Mammary epithelial cell (primary cell): Measurements from ENCODE around the gene RETREG1.

Experiments used
- CTCF ChIP-seq, 2 donors: IDR thresholded peaks in 1 of 2; conservative IDR thresholded peaks in 1 of 2; 2 replicates each; pipeline ENCODE4 v1.5.1; 2011 to 2012; ENCODE audit warnings: inconsistent platforms in 2 of 2, low read length in 2 of 2, mild to moderate bottlenecking in 2 of 2, control low read depth in 1 of 2, low read depth in 1 of 2; ENCODE audit not compliant: insufficient read depth in 1 of 2; ENCODE audit errors: extremely low read depth in 1 of 2
- EZH2 ChIP-seq: IDR thresholded peaks from 2 replicates; pipeline ENCODE4 v1.6.1; 2012; ENCODE audit warnings: low read length, inconsistent platforms, borderline replicate concordance

GRCh38 chr5:16446993-16447392 is 169.8 kb downstream of the RETREG1 start:
- TF ChIP-seq CTCF (conservative IDR thresholded peaks at IDR 0.05 in 1 of 2, IDR thresholded peaks at IDR 0.05 in 1 of 2; ENCODE audit: extremely low read depth in 1 of 2, insufficient read depth in 1 of 2, low read depth in 1 of 2, low read length in 2 of 2) = no peak
- TF ChIP-seq EZH2 = no peak
